GM19438 (cell line): ENCODE measurements around the gene ZNF311.

Experiments used
- ATAC-seq: cut with Tn5 transposase; IDR thresholded peaks from one replicate; pipeline ENCODE4 v1.9.1; 2021; ENCODE audit warnings: low read depth; ENCODE audit not compliant: unreplicated experiment

Gene ZNF311

DNA sequence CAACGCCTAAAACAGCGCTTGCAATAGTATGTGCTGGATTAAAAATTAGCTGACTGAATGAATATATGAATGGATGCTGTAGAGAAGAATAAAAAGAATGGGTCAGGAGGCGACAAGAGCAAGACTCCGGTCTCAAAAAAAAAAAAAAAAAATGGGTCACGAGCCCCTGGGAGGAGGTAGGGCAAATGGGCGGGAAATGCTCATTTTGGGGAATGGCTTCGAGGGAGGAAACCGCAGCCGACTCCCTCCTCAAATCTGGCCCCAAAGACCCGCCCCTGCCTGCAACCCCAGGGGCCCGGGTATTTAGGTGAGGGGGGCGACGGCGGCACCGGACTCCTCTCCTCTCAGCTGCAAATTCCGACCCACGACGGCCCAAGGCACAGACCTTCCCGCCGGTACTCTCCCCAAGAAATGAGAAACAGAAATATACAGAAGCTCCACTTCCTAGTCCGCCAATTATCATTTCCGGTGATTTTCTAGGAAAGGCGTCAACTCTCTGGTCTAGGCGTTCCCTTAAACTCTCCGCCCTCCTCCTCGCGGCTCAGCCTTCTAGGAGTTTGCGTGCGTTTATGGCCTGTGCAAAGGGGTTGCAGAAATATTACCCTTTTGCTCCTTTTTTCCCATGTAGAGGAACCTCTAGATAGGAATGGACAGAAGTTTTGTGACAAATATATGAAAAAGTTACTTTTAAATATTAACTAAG, at the start of gene ZNF311:
Gene ZNF311 (minus strand): TSS at position 133 of the 703 bp plus-strand sequence. CDS start 1,361 bp downstream, outside the sequence.
- ATAC-seq, result no peak

DNA sequence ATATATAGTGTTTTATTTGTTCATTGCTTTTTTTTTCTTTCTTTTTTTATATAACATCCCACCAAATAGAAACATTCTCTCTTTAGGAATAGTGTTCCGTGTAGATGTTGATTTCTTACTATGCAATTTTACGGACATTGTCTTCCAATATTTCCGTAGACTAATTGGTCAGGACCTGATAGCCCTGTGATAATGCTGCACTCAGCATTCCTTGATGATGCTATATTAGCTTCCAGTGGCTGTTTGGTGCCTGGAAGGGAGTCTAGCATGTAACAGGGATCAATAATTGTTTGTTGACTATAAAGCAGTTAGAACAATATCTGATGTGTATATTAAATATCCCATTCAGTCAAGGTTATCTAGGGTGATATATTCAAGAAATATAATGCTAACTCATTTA, 46.6 kb upstream of the ZNF311 start:
- no peak for ATAC-seq

DNA sequence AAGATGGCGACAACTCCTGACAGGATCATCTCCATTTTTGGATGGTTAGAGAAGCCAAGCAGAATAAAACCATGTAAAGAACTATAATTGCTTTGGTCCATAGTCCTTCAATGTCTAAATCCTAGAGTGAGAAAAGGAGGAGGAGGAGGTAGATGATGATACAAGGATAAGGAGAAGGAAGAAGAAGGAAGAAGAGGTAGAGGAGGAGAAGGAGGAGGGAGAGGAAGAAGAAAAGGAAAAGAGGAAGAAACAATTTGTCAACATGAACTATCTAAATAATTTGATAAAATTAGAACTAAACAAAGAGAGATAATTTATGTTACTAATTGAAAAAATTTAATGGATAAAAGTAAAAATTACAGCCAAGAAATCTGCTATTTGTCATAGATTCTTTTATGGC, 40.0 kb upstream of the ZNF311 start, which contains the start of gene OR2W1:
Gene OR2W1 (minus strand): TSS at position 101 of the 400 bp plus-strand sequence. CDS start 0 bp downstream, at position 101.
- no peak for ATAC-seq

DNA sequence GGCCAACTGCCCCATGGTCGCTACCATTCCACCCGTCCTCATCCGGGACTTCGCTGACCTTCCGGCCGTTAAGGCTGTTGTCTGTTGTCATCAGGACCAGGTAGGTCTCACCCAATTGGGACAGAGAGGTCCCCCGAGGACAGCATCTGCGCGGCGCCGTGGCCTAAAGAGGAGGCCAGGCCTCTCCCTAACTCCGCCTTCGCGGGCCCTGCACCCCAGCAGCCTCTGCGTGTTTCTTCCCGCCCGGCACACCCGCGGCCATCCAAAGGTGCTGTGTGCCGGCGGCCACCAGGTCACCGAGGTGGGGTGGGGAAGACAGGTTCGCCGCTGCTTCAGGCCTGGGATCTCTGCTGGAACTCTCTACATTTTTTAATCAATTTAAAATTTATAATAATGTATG, 30.8 kb upstream of the ZNF311 start:
- no peak for ATAC-seq

DNA sequence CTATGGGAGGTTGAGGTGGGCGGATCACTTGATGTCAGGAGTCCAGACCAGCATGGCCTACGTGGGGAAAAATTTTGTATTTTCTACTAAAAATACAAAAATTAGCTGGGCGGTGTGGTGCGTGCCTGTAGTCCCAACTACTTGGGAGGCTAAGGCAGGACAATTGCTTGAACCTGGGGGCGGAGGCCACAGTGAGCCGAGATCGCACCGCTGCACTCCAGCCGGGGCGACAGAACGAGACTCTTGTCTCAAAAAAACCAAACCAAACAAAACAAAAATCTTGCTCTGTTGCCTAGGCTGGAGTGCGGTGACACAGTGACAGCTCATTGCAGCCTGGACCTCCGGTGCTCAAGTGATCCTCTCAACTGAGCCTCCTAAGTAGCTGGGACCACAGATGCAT, 23.7 kb upstream of the ZNF311 start:
- no peak for ATAC-seq

DNA sequence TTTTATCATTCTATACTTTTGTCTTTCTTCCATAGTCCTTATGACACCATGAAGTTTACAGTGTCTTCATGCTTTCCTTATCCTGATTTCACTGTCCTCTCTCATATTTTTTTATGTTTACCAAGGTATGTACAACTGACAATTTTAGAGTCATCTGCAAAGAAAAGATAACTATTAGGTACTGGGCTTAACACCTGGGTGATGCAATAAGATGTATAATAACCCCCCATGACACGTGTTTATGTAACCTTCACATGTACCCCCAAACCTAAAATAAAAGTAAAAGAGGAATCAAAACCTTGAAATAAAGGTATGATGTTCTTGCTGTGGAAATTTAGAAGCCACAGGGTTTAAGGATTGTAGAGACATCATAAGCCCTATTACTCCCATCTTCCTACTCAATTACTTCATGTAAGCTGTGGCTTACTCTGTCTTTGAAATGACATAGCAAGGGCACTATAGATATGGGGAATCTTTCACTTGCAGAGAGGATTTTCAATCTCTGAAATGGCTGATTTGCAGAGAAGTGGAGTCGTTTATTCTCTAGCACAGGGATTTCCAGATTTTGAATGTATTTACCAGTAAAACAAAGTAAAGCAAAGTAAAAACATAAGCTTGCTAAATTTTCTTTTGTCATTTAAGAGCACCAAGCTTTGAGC, 20.9 kb upstream of the ZNF311 start:
- no peak for ATAC-seq

DNA sequence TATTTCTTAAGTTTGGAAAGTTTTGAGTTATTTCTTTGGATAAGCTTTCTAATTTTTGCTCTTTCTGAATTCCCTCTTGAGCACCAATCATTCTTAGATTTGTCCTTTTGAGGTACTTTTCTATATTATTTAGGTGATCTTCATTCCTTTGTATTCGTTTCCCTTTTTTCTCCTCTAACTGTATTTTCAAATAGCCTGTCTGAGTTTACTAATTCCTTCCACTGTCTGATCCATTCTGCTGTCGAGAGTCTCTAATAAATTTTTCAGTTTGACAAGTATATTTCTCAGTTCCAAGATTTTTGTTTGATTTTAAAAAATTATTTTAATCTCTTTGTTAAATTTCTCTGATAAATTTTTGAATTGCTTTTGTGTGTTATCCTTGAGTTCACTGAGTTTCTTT, 16.3 kb upstream of the ZNF311 start:
- ATAC-seq, result no peak

DNA sequence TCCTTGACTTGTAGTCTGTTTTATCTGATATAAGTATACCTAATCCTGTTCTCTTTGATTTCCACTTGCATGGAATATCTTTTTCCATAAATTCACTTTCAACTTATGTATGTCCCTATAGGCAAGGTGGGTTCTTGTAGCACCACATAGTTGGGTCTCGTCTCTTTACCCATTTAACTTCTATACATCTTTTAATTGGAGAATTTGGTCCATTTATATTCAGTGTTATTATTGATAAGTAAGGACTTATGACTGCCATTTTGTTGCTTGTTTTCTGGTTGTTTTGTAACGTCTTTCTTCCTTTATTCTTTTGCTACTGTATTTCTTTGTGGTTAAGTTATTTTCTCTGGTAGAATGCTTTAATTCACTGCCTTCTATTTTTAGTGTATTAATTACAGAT, 14.5 kb upstream of the ZNF311 start:
- ATAC-seq, result no peak

DNA sequence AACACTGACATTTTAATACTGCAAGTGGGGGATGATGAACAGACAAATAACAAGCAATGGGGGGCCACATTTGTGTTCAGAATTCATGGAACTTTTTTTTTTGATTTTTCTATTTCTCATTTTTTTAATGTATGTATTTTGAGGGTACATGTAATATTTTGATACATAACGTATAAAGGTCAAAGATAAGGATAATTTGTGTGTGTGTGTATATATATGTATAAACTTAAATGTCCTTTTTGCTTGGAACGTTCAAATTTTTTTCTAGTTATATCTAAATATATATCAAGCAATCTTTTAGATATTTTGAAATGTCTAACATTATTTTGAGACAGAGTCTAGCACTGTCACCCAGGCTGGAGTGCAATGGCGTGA, 12.3 kb upstream of the ZNF311 start:
- no peak for ATAC-seq

DNA sequence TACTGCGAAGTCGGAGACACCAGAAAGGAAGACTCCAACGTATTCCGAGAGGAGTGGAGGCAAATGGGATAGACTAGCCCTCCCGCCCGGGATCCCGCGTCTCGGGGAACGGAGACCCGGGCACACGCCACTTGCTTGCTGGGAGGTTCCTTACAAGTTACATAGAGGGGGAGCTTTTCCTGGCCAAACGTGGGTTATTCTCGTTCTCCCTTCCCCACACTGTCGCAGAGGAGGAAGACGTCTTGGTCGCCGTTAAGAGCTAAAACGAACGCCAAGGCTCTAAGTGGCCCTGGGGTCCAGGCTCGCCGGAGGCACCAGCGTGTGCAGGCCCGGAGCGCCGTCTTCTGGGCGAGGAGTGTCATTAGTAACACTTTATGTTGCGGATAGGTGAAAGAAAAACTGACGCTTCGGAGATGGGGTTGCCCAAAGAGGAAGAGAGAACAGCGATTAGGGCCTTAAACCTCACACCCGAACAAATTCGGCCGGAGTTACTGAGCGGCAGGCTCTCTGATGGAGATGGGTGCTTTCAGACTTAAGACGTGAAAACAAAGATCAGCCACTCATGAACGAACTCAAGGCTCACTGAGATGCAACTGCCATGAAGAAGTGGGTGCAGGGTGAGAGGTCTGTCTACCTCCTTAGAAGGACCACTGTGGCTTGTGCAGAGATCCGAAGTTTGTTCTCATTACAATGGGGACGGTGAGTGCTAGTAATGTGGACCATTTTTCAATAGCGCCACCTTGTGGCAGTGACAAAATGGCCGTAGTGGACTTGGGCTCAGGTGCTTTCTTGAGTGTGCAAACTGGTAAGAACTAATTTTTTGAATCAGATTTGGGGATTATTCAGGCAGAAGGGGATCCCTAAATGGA, 11.7 kb upstream of the ZNF311 start:
- peak; percentile 87 for ATAC-seq

DNA sequence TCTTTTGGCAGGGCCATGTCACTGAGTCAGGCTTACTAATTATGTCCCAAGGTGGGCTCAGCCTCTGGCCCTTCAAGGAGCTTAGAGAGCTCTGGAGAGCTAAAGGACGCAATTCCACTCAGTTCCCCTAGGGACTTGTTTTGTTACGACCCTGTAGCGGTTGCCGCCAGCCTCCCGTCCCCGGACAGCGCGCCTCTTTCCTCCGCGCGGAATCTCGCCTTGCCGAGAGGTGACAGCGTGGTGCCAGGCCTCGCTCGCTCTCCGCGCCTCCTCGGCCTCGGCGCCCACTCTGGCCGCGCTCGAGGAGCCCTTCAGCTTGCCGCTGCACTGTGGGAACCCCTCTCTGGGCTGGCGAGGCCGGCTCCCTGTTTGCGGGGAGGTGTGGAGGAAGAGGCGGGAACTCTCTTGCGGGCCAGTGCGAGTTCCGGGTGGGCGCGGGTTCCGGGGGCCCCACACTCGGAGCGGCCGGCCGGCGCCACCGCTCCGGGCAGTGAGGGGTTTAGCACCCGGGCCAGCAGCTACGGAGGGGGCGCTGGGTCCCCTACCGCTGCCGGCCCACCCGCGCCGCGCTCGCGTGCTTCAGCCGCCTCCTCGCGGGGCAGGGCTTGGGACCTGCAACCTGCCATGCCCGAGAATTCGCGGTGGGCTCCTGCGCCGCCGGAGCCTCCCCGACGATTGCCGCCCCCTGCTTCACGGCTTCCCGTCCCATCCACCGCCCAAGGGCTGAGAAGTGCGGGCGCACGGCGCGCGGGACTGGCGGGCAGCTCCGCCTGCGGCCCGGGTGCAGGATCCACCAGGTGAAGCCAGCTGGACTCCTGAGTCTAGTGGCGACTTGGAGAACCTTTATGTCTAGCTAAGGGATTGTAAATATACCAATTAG, 9.9 kb upstream of the ZNF311 start:
- ATAC-seq, result no peak

DNA sequence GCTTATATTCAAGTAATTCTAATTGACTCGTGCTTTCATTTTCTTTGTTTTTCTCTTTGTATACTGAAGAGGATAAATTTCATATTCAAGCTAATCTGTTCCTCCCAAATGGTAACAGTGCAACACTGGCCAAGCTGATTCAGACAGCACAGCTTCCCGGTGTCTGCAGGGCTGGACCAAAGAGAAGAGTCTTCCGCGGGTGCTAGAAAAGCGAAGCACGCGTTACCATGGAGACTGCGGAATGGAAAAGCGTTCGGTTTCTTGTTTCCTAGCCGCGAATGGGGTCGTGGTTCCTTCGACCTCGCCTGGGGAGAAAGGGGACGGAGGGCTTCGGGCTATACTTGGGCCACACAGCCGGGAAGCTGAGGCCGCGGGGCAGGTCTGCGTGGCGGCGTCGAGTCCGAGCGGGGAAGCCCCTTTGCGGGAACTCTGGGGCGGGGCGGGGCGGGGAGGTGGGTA, 6.2 kb upstream of the ZNF311 start:
- ATAC-seq, result no peak

DNA sequence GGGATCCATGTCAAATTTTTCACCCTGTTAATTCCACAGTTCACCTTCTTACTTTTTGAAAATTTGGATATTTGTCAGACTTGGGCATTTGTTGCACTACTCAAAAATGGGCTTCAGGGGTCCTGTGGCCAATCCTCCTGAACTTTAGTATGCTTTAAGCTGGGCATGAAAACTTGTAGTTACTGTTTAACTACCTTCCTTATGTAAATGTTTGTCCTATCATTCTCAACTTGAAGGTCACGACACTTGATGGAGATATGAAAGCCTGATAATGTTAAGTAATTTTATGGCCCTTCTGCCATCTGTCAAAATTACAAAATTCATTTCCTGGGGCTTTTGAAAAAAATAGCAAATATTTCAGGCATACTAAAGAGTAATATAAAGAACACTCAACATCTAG, 4.2 kb upstream of the ZNF311 start:
- ATAC-seq, result no peak

DNA sequence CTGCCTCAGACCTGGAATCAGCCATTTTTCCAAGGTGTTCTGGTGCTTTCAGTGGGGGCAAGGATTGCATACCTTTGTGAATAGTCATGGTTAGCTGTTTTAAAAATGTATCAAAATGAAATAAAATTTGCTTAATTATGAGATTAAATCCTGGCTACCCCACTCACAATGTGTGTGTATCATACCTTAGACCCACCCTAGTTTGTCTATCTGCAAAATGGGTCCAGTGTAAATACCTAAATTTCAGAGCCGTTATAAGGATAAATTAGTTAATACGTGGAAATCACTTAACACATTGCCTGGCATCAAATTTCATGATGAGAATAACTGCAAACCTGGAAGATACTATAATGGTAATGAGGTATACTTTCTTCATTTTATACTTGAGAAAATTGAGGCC, 3.0 kb upstream of the ZNF311 start:
- no peak for ATAC-seq

DNA sequence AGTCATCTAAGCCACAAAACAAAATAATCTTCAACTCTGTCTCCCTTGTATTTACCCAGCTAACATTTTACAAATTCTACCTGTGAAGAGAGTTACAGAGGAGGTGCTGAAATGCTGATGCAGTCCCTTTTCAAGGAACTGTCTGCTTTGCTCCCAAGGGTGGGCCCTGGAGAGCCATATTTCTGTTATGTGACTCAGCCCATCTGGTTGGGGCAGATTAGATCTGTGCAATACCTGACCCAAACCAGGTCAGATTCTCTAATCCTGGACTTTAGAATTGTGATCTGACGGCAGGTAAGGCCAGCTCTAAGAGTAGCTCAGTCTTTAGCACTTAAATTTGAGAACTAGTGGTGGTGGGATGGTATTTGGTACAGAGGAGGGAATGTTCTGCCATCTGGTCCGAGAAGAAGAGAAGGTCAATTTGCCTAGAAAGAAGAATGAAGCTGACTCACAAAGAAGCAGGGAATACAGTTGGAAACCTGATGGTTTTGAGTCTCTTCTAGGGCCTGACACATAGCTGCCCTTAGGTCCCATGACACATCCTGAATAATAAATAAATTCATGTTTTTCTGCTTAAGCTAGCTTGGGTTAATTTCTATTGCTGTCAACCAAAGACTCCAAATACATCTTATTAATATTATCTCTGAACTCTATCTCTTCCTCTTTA, 8.1 kb downstream of the ZNF311 start:
- ATAC-seq, result no peak

DNA sequence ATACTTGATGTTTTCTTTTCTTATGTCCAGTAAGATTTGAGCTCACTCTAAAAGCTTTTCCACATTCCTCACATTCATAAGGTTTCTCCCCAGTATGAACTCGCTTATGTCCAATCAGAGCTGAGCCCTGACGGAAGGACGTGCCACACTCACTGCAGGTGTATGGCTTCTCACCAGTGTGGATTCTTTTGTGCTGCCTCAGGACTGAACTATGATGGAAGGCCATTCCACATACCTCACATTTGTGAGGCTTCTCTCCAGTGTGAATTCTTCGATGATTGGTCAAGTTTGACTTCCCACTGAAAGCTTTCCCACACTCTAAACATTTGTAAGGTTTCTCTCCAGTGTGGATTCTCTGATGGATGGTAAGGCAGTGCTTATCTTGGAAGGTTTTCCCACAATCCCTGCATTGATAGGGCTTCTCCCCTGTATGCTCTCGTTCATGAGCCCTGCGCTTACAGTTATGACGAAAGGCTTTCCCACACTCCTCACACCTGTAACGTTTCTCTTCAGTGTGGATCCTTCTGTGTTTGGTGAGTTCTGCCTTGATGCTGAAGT, 9.9 kb downstream of the ZNF311 start:
- no peak for ATAC-seq

DNA sequence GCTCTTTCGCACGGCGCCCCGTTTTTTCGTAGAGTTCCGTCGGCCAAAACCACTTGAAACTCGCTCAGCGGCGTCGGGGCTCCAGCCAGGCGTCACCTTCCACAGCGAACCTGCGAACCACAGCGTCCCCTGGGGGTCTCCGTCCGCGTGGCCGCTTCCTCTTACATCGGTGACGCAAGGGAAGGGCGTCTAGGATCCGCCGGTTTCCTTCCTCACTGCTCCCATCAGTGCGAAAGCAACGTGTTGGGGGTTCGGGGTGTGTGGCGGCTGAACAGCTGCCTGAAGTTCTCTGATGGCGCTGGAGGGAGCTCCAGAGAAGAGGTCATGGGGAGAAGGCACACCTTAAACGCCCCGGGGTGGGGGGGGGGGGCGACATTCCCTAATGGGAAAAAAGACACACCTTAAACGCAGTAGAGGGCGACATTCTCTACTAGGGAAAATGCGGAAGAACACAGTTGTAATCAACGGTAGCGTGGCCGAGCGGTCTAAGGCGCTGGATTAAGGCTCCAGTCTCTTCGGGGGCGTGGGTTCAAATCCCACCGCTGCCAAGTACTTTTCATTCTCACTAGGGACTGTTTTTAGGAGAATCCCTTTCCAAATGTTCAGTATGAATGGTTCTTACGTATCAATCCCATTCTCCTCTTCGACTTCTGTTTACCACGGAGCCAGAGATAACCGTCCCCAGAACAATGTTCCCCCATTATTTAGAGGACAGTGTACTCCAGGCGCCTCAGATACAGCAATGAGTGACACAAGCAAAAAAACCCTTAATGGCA, 16.4 kb downstream of the ZNF311 start:
- ATAC-seq, result no peak

DNA sequence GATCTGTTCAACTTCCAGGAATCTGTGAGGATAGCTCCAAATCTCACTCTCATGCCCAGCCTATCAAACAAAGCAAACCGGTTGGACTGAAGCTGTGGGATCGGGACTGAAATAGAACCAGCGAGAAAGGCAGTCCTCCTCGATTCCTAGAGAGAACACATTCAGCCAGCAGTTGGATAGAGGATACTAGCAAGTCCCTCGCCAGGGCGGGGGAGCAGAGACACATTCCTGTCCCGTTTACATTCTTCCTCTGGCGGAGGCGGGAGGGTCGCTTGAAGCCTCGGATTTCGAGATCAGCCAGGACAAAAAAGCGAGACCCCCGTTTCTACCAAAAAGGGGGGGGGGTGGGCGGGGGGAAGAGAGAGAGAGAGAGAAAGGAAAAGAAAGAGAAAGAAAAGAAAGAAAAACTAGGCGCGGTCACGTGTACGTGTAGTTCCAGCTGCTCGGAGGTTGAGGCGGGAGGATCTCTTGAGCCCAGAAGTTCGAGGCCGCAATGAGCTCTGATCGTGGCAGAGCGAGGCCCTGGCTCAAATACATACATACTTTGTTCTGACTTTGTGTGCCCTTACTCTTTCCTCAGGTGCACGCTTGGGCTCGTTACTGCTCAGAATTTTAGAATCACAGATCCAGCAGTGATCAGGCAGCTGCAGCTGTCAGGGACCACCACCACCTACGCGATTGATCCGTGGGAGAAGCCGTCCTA, 19.5 kb downstream of the ZNF311 start:
- no peak for ATAC-seq
